Rectal smooth muscle tissue (tissue), 1 donor: ENCODE data around the gene ZNF10.

Experiments
- H3K27ac ChIP-seq: one replicate; pipeline ENCODE4 v1.7.0; 2013; ENCODE audit warnings: low read depth, low read length, inconsistent platforms
- H3K27me3 ChIP-seq: one replicate; pipeline ENCODE4 v1.7.0; 2013; ENCODE audit warnings: low read length; ENCODE audit not compliant: control insufficient read depth, insufficient read depth
- H3K36me3 ChIP-seq: one replicate; pipeline ENCODE4 v1.7.0; 2013; ENCODE audit warnings: low read length; ENCODE audit not compliant: control insufficient read depth, insufficient read depth
- H3K4me1 ChIP-seq: one replicate; pipeline ENCODE4 v1.7.0; 2013; ENCODE audit warnings: low read length; ENCODE audit not compliant: control insufficient read depth, insufficient read depth
- H3K4me3 ChIP-seq: one replicate; pipeline ENCODE4 v1.7.0; 2013; ENCODE audit warnings: low read length
- H3K9ac ChIP-seq: one replicate; pipeline ENCODE4 v1.7.0; 2013; ENCODE audit warnings: low read length

ZNF10 gene

DNA sequence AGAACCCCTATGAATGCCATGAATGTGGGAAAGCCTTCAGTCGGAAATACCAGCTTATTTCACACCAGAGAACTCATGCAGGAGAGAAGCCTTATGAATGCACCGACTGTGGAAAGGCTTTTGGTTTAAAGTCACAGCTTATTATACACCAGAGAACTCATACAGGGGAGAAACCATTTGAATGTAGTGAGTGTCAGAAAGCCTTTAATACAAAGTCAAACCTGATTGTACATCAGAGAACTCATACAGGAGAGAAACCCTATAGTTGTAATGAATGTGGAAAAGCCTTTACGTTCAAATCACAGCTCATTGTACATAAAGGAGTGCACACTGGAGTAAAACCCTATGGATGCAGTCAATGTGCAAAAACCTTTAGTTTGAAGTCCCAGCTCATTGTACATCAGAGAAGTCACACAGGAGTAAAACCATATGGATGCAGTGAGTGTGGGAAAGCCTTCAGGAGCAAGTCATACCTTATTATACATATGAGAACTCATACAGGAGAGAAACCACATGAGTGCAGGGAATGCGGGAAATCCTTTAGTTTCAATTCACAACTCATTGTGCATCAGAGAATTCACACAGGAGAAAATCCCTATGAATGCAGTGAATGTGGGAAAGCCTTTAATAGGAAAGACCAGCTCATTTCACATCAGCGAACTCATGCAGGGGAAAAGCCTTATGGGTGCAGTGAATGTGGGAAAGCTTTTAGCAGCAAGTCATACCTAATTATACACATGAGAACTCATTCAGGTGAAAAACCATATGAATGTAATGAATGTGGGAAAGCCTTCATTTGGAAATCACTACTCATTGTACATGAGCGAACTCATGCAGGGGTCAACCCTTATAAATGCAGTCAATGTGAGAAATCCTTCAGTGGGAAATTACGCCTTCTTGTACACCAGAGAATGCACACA, 73.2 kb downstream of the ZNF10 start:
- Histone ChIP-seq H3K36me3 (peaks cover 26% of the 10 kb centered on the region), H3K27ac (no peak overlapping the region), H3K4me1 (no peaks in the 10 kb centered on the region), H3K27me3 (no peaks in the 10 kb centered on the region), H3K4me3 (peak overlapping the region; percentile 11), H3K9ac (no peak overlapping the region)

DNA sequence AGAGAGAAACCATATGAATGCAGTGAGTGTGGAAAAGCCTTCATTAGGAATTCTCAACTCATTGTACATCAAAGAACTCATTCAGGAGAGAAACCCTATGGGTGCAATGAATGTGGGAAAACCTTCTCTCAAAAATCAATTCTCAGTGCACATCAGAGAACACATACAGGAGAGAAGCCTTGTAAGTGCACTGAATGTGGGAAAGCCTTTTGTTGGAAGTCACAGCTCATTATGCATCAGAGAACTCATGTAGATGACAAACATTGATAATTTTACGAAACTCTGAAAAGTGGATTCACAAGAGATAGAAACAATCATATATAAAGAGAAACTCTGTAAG, 73.8 kb downstream of the ZNF10 start:
- H3K4me3 ChIP-seq: no peak overlapping the region
- H3K27me3 ChIP-seq: no peaks in the 10 kb centered on the region
- H3K4me1 ChIP-seq: no peaks in the 10 kb centered on the region
- H3K27ac ChIP-seq: no peak overlapping the region
- H3K9ac ChIP-seq: no peak overlapping the region
- H3K36me3 ChIP-seq: peaks cover 26% of the 10 kb centered on the region

DNA sequence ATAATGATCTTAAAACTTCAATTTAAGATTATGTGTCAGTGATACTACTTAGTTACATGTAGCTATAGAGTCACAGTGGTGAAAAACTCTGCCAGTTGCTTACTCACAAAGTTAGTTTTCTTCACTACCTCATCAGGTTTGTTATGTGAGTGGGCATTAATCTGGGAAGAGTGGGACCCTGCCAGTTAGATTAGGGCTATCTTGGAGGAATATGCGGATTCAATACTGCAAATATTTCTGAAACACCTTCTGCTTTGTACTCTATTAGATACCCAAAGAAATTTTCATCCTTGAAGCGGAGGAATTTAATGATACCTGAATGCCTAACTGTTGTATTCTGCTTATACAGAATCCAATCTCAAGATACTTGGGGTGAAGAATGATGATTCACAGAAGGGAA, 76.0 kb downstream of the ZNF10 start:
- H3K4me3 ChIP-seq: no peak overlapping the region
- peaks cover 20% of the 10 kb centered on the region for H3K36me3 ChIP-seq
- no peak overlapping the region for H3K9ac ChIP-seq
- H3K4me1 ChIP-seq: no peaks in the 10 kb centered on the region
- H3K27me3 ChIP-seq: no peaks in the 10 kb centered on the region
- H3K27ac ChIP-seq: no peak overlapping the region
